Activated CD4-positive, CD25-positive, alpha-beta regulatory T cell (primary cell): ENCODE data around the gene NPEPPS.
"Not testable (repeated sequence)": the region's sequence is repeated elsewhere in the genome, so short reads cannot be mapped to it uniquely, and the experiment has no call there.

ENCODE experiments used
- DNase-seq, 4 experiments: peaks; one replicate each; lab custom pipeline; 2025; lab: John Stamatoyannopoulos, UW

NPEPPS gene

DNA sequence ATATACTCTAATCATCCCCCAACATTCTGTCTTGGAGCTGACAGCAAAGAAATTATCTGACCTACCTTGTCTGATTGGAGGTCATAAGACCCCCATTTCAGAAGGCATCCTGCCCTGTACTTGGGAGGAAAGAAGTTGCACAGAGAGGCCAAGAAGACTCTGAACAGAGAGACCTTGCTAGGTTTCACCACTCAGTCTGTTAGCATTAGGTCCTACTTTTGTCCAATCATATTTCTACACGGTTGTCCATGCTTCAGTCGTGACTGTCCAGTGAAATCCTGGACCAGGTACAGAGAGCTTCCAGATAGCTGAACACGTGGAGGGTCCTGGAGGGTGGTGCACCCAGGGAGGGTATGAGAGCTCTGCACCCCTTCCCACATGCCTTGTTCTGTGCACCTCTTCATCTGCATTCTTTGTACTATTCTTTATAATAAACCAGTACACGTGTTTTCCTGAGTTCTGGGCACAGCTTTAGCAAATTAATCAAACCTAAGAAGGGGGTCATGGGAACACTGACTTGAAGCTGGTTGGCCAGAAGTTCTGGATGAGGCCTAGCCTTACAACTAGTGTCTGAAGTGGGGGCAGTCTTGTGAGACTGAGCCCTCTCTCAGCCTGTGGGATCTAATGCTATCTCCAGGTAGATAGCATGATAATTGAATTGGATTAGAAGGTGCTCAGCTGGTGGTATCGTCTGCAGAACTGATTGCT, 30.9 kb downstream of the NPEPPS start:
- DNase-seq: not testable (repeated sequence)

DNA sequence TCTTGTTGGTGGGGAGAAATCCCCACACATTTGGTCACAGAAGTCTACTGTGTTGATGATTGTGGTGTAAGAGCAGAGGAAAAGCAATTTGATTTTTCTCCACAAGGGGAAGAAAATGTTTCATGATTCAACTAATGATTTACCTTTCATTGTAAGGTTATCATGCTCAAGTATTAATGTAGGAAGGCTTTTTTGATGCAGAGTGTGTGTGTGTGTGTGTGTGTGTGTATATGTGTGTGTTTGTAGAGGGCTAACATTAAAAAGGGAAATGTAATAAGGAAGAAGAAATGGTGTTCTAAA, 31.4 kb downstream of the NPEPPS start:
- DNase-seq: not testable (repeated sequence)

DNA sequence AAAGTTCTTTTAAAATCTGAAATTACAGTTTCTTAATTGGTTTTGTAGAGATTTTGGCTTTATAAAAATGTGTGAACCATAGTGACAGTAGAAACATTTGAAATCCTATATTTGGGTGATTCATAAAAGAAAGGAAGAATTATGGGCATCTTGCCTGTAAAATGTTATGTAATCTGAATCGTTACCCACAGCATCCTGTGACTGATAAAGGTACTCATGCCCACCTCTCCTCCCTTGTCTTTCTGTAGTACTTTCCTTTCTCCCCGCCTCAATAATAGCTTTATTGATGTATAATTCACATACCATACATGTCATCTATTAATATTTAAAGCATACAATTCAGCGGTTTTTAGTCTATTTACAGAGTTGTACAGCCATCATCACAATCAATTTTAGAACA, 36.4 kb downstream of the NPEPPS start:
- DNase-seq: not testable (repeated sequence)

DNA sequence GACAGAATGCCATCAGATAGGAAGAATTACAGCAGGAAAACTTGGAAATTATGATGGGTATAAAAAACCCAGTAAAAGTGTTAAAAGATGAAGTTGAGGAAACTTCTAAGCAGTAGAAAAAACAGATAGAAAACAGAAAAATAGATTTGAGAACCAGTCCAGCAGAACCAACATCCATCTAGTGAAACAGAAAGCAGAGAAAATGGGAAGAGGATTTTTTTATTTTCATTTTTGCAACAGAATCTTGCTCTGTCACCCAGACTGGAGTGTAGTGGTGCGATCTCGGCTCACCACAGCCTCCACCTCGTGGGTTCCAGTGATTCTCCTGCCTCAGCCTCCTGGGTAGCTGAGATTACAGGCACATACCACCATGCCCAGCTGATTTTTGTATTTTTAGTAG, 41.7 kb downstream of the NPEPPS start:
- DNase-seq: not testable (repeated sequence)

DNA sequence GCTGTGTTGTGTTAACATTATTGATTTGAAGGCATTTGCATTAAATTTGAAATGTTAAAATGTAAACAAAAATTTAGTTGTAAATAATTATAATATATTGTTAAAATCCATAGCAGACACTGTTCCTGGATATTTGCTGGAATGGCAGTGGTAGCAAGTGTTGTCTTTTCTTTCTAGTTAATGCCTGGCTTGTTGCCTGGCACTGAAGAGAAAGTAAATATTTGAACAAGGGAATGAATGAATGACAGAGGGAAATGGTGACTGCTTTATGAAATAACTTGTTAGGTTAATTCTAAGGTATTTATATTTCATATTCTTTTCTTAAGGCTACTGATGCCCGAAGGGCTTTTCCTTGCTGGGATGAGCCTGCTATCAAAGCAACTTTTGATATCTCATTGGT, 51.5 kb downstream of the NPEPPS start:
- not testable (repeated sequence) for DNase-seq

DNA sequence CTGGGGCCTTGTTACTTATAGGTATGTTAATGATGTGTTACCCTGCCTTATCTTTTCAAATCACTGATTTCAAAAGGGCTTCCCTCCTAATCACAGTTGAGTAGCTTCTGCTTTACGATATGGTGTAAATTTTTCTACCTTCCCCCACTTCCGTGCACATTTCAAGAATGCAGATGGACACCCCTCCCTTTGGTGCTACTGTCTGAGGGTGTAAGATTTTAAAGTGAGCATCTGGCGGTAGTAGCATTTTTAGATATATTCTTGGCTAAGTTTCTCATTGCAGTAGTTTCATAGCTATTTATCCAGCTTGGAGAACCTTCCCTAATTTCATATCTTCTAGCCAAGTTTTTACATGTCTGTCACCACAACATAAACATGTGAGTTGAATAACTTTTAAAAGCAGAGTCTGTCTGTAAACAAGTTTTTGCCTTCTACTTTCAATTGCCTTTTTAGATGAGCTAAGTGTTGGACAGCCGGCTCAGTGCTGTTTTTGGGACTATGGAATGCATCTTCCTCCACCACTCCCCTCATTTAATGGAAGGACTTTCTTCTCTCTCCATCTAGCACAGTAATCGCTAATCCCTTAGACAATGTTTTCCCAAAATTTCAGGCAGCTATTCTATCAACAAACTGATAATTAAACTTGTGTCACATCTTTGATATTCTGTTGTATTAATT, 55.6 kb downstream of the NPEPPS start:
- not testable (repeated sequence) for DNase-seq

DNA sequence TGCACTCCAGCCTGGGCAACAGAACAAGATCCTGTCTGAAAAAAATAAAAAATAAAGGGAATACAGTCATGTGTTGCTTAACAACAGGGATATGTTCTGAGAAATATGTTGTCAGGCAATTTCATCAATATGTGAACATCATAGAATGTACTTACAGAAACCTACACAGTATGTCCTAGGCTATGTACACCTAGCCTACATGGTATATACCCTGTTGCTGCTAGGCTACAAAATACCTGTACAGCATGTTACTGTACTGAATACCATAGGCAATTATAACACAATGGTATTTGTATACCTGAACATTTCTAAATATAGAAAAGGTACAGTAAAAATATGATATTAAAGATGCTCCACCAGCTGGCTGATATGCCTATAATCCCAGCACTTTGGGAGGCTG, 62.6 kb downstream of the NPEPPS start:
- DNase-seq: not testable (repeated sequence)

DNA sequence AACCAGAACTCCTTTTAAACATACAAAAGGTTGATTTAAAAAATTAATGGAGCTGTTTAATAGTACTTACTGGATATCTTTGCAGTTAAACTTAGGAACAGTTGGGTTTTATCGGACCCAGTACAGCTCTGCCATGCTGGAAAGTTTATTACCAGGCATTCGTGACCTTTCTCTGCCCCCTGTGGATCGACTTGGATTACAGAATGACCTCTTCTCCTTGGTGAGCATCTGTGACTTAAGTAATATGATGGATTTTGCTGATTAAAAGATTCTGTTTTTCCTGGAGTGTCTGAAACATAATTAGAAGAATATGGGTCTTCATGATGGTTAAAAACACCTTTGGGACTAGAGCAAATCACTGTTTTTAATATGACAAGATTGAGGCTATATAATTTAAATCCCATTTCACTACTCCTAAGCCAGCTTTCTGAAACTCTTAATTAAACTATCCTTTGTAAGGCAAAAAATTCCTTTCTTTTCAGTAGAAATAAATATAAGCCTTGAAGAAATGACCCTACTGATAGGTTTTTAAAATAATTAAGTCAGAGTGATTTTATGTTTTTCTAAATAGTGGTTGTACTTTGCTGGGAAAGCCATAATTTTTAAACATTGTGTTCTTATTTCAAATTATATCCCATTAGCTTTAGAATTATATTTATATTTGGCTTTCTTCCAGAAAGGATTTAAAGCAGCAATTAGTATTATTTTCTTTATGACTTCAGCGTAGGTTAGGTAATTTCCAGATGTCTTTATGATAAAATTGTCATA, 73.1 kb downstream of the NPEPPS start:
- no peak for DNase-seq

DNA sequence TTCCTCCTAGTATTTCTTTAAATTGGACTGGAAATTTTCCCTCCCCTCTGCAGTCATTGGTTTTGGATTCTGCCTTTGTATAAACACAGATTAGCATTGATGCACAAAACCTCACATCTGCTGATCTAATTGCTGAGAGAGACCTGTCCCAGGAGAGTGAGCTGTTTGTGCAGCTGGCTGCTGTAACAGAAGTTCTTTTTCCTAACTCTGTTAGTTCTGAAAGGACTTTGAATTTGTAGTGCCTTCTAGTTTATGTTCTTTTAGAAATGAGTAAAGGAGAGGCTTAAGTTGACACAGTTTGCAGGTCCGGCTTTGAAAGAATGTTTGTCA, 73.7 kb downstream of the NPEPPS start:
- DNase-seq: no peak

DNA sequence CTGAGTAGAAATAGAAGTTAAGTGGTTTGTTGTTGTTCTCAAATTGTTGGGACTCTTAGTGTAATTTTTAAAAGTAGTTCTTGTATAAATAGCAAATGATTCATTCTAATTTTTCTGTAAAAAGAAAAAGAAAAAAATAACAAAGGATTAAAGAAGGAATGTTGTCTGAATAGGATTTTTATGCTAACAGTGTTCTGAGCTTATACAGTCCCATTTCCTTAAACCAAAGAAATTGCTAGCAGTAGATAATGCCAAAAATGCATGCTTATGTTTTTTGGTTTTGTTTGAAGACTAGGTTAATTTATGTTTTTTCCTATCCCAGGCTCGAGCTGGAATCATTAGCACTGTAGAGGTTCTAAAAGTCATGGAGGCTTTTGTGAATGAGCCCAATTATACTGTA, 74.1 kb downstream of the NPEPPS start:
- DNase-seq: no peak

DNA sequence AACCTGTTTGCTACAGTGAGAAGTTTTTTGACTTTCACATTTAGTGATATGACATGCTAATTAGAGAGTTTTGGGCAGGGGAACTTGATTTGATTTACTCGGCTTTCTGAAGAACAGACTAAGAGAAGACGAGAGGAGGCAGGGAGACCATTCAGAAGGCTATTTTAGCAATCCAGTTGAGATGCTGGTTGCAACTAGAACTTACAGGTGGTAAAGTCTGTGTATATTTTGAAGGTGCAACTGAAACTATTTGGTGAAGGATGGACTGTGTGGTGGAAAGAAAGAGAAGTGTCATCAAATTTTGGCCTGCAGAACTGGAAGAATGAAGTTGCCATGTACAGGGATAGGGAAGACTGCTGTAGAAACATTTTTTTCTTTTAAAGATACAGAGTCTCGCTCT, 76.6 kb downstream of the NPEPPS start:
- DNase-seq: no peak

DNA sequence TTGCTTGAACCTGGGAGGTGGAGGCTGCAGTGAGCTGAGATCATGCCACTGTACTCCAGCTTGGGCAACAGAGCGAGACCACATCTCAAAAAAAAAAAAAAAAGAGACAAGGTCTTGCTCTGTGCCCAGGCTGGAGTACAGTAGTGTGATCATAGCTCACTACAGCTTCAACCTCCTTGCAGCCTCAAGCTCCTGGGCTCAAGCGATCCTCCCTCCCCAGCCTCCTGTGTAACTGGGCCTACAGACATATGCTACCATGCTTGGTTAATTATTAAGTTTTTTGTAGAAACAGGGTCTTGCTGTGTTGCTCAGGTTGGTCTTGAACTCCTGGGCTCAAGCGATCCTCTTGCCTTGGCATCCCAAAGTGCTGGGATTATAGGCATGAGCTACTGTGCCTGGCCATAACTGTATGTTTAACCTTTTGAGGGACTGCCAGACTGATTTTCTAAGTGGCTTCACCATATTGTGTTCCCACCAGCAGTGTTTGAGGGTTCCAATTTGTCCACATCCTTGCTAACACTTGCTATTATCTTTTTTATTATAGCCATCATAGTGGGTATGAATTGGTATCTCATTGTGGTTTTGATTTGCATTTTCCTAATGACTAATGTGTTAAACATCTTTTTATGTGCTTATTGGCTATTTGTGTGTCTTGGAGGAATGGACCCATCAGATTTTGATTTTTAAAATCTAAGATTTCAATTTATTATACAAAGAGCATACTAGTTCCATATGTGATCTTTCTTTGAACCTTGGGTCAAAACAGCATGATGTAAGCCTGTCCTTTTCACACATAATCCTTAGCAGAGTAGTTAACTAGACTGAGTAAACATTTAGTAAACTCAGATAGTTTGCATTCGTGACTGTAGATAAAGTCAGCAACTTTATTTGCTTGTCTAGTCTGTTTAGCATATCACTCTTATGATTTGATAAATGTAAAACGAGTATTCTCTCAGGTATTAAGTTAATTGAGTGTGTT, 80.8 kb downstream of the NPEPPS start:
- DNase-seq: no peak

DNA sequence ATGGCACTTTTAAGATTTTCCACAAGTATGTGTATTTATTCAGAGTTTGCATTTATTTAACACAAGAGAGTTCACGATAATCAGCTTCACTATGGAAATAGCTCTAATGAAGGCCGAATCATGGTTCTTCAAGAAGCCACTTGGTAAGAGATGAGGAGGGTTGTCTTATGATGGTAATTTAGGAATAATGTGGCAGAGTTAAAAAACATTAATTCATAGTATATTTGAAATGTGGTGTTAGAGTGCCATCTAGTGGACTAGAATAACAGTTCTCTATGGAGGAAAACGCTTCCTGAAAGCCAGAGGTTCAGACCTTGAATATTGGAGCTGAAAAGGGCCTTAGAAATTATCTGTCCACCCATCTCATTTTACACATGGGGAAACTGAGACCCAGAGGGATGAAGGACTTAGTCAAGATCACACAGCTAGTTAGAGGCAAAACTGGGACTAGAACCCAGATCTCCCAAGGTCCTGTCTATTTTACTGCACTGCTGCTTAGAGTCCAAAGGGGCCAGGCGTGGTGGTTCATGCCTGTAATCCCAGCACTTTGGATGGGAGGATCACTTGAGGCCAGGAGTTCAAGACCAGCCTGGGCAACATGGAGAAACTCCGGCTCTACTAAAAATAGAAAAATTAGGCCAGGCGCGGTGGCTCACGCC, 85.0 kb downstream of the NPEPPS start:
- DNase-seq: no peak

DNA sequence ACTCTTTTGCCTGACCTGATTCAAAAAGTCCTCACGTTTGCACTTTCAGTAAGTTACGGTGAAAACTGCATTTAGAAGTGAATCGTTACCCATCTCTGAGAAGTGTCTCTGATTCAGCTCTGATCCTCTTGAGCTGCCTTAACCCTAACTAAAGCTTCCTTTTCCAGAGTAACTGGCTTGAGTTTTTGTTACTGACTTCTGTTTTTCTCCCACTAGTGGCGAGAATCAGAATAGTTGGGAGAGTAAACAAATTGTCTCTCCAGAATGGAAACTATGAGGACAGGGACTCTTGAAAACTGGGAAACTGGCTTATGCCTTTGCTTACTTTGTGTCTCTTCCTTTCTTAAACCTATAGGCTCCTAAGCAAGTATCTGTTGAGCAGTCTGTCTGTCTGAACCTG, 87.5 kb downstream of the NPEPPS start:
- no peak for DNase-seq

DNA sequence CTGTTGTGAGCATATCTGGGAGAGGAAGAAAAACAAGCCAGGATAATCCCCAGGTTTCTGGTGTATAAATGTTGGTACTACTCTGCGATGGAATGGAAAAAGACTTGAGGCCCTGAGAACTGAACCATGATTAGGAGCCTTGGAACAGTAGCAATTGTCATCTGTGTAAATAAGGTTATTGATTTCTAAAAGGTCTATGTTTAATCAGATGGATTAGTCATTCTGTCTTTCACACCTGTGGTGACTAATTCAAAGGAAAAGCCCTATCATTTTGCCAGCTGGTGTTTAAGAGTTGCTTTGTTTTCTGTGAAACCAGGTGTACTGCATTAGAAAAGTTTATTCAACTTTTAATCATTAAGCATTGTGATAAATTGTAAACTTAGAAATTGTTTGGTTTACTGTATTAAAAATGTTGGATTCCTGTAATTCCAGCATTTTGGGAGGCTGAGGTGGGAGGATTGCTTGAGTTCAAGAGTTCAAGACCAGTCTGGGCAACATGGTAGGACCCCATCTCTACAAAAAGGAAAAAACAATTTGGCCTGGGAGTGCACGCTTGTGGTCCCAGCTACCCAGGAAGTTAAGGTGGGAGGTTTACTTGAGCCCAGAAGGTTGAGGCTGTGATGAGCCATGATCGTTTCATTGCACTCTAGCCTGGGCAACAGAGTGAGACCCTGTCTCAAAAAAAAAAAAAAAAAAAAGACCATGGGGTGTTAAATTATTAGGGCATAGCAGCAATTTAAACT, 89.8 kb downstream of the NPEPPS start:
- no peak for DNase-seq

DNA sequence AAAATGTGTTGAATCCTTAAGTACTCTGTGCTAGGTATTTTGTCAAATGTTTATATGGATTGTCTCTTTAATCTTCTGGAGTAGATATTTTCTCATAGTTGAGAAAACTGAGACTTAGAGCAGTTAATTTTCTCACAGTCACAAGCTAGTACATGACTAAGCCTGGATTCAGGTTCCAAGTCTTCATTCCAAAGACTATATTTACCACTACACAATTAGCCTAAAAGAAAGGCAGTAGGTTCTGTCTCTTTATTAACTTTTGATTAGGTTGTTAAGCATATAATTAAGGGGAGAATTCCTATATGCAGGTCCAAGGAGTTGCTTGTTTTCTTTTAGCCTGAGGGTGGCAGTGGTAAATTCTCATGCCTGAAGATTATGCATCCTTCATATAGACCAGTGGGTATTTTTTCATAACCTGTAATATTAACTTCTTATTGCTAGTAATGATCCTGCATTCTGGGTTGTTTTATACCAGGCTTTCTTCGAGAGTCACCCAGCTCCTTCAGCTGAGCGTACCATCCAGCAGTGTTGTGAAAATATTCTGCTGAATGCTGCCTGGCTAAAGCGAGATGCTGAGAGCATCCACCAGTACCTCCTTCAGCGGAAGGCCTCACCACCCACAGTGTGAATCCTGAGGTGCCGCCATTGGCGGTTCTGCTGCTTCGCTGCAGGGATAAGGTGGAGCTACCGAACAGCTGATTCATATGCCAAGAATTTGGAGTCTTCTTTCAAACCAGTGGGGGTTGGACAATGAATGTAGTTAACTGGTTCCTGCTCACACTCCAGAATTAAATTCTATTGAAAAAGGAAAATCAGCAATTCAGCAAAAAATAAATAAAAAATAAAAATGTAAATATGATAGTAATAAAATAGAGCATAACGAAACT, 90.6 kb downstream of the NPEPPS start:
- DNase-seq: no peak

DNA sequence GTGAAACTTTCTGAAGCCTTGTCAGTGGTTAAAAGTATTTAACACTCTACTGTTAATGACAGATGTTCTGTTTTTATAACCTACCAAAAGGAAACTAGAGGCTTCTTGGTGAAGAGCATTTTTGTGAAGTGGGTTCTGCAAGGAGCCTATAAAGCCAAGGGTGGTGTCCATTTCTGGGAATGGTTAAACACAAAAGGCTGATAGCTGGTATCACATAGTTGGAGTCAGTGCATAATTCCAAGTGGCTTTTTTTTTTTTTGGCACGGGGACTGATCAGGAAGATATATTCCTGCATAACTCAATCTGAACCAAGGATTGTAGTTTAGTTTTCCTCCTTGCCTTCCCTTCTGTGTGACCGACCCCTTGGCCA, 91.3 kb downstream of the NPEPPS start:
- no peak for DNase-seq

DNA sequence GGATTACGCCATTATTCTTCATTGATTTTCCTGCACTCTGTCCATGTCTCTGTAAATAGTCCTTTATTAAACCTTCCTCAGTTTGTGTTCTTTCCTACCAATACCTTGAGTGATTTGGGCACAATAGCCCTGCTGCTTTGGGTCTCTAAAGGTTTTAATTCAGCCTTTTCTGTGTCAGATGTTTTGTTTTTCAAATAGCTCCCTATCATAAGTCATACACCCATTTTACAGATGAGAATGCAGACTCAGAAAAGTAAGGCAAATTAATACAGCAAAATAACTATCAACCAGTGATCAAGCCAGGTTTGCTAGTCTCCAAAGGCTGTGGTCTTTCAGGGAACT, 93.8 kb downstream of the NPEPPS start:
- no peak for DNase-seq

DNA sequence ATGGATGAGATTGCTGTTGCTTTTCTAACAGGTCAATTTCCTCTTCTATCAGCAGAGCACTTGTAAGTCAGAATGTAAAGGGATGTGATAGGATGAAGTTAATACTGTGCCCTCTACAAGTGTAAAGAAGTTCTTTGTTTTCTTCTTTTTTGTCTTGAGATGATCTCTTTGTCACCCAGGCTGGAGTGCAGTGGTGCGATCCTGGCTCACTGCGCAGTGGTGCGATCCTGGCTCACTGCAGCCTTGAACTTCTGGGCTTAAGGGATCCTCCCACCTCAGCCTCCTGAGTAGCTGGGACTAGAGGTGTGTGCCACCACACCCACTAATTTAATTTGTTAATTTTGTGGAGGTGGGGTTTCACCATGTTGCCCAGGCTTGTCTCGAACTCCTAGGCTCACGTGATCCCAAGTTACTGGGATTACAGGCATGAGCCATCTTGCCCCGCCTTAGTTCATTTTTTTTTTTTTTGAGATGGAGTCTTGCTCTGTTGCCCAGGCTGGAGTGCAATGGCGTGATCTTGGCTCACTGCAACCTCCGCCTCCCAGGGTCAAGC, 97.2 kb downstream of the NPEPPS start:
- no peak for DNase-seq

DNA sequence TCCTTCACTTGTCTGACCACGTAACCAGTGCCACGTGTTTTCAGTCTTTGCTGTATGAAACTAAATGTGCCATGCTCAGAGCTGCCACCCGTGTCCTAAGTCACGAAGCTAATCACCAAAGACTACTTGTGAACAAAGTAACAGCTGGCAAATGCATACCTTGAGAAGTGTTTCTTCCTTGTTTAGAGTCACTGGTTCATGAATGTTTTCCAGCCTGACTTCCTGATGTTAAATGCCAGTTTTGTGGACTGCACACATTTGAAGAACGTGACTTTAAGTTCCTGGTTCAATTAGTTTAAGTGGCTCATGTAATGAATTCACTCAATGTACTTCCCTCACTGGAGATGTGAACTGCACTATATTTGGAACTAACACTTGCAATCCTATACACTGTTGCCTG, 98.9 kb downstream of the NPEPPS start:
- no peak for DNase-seq
